Neural progenitor cell (in vitro differentiated cells): ENCODE results near the gene CFAP57.

Experiments
- CTCF ChIP-seq: fragments of 200-600 bp; sonication (generic); IDR thresholded peaks from 2 replicates; pipeline ENCODE4 v1.5.1; 2017; ENCODE audit warnings: antibody characterized with exemption, mild to moderate bottlenecking
- EZH2 ChIP-seq: fragments of 200-600 bp; sonication (generic); IDR thresholded peaks from 2 replicates; pipeline ENCODE4 v1.6.1; 2017; ENCODE audit warnings: antibody characterized with exemption, mild to moderate bottlenecking, moderate library complexity

GRCh38 chr1:43299101-43299500 lies 127.0 kb downstream of the CFAP57 start:
- TF ChIP-seq CTCF, result no peak
- no peak for TF ChIP-seq EZH2
